Measurements from ENCODE around the gene ZNF491. TPM values are rescaled to one million over a fixed set of nuclear protein-coding genes. Genes with fewer than 3 reads are reported as not detected.

ZNF491 gene
- polyA plus RNA-seq, 1 experiment, result 2.2 TPM

GRCh38 chr19:11853358-11853757 lies 55.0 kb downstream of the ZNF491 start:
- ChIA-PET CTCF (no interaction called here), POLR2A (no interaction called here)
- no peak for DNase-seq (ENCODE audit: low read depth, low spot score)
- Histone ChIP-seq H3K4me3 (ENCODE audit: low read depth, low read length) (no peak overlapping the region), H3K9me3 (ENCODE audit: control insufficient read depth, insufficient read depth, low read length) (peaks cover 24% of the 10 kb centered on the region), H3K27ac (ENCODE audit: low read depth, low read length) (no peak overlapping the region), H3K27me3 (ENCODE audit: control insufficient read depth, insufficient read depth, low read length) (no peaks in the 10 kb centered on the region)
- no peak for TF ChIP-seq CTCF (IDR thresholded peaks at IDR 0.05; ENCODE audit: low read depth, low read length)

- Histone ChIP-seq H3K27me3 (ENCODE audit: control insufficient read depth, insufficient read depth, low read length) (no peaks in the 10 kb centered on the region), H3K27ac (ENCODE audit: low read depth, low read length) (no peak overlapping the region), H3K9me3 (ENCODE audit: control insufficient read depth, insufficient read depth, low read length) (peaks cover 40% of the 10 kb centered on the region), H3K4me3 (ENCODE audit: low read depth, low read length) (no peak overlapping the region)
- CTCF ChIA-PET, result no interaction called here
- TF ChIP-seq CTCF (IDR thresholded peaks at IDR 0.05; ENCODE audit: low read depth, low read length), result no peak
- POLR2A ChIA-PET, result no interaction called here
- DNase-seq (ENCODE audit: low read depth, low spot score), result no peak
Measured at GRCh38 chr19:11856596-11857250, 58.4 kb downstream of the ZNF491 start.

Other genes starting within 250 kb of the ZNF491 start
- 51.7 and 60.4 TPM in 2 replicates for gene ELOF1, start 239.3 kb upstream of the ZNF491 start, polyA plus RNA-seq (2011; rRNA removed)
- gene ACP5, start 220.9 kb upstream of the ZNF491 start, polyA plus RNA-seq (2011; rRNA removed), result 3.0 and 4.0 TPM in 2 replicates
- gene ZNF627, start 201.0 kb upstream of the ZNF491 start, polyA plus RNA-seq (2011; rRNA removed), result 15.6 and 20.2 TPM in 2 replicates
- 2.6 and 3.8 TPM in 2 replicates for gene ZNF823, start 59.6 kb upstream of the ZNF491 start, polyA plus RNA-seq (2011; rRNA removed)
- 4.6 and 6.3 TPM in 2 replicates for gene ZNF441, start 31.5 kb upstream of the ZNF491 start, polyA plus RNA-seq (2011; rRNA removed)
- 4.9 and 6.3 TPM in 2 replicates for gene ZNF440, start 15.8 kb downstream of the ZNF491 start, polyA plus RNA-seq (2011; rRNA removed)
- gene ZNF439, start 50.2 kb downstream of the ZNF491 start, polyA plus RNA-seq (2011; rRNA removed), result 5.3 and 7.0 TPM in 2 replicates
- 4.5 and 5.5 TPM in 2 replicates for gene ZNF69, start 89.3 kb downstream of the ZNF491 start, polyA plus RNA-seq (2011; rRNA removed)
- 6.6 and 8.4 TPM in 2 replicates for gene ZNF700, start 126.6 kb downstream of the ZNF491 start, polyA plus RNA-seq (2011; rRNA removed)
- 2.1 and 3.0 TPM in 2 replicates for gene ZNF763, start 166.5 kb downstream of the ZNF491 start, polyA plus RNA-seq (2011; rRNA removed)
- 4.3 and 5.6 TPM in 2 replicates for gene ZNF433, start 237.2 kb downstream of the ZNF491 start, polyA plus RNA-seq (2011; rRNA removed)

Measured in AG04450 (cell line).